Transverse colon (tissue), 4 donors: Measurements from ENCODE around the gene RAB38. TPM values are rescaled to one million over a fixed set of nuclear protein-coding genes. Genes with fewer than 3 reads are reported as not detected.

ENCODE experiments used
- DNase-seq: peaks from one replicate; pipeline ENCODE4 v3.0.0-alpha.2; 2019
- H3K27ac ChIP-seq, 4 donors: fragments of 200-600 bp; sonication (generic); 2 replicates each; pipeline ENCODE4 v1.5.1; 2016 to 2018; ENCODE audit warnings: inconsistent platforms in 4 of 4
- H3K27me3 ChIP-seq: fragments of 200-600 bp; sonication (generic); 2 replicates; pipeline ENCODE4 v1.5.1; 2017; ENCODE audit warnings: inconsistent platforms
- H3K36me3 ChIP-seq, 4 donors: fragments of 200-600 bp; sonication (generic); 2 replicates each; pipeline ENCODE4 v1.5.1; 2017 to 2019; ENCODE audit warnings: inconsistent platforms in 4 of 4
- H3K4me1 ChIP-seq, 4 donors: fragments of 200-600 bp; sonication (generic); 2 replicates each; pipeline ENCODE4 v1.5.1; 2017 to 2020; ENCODE audit warnings: inconsistent platforms in 4 of 4
- H3K4me3 ChIP-seq, 4 donors: fragments of 200-600 bp; sonication (generic); 1 replicate in 1 of 4; 2 replicates in 3 of 4; pipeline versions ENCODE4 v1.5.1 to v1.6.1; 2017 to 2019; ENCODE audit warnings: inconsistent platforms in 4 of 4
- H3K9me3 ChIP-seq, 2 donors: fragments of 200-600 bp; sonication (generic); 2 replicates each; pipeline ENCODE4 v1.5.1; 2017 to 2019; ENCODE audit warnings: inconsistent platforms in 2 of 2
- CTCF ChIP-seq, 5 experiments: fragments of 200-600 bp in 3 of 5; fragments of 450-650 bp in 2 of 5; sonication (generic) in 3 of 5; IDR thresholded peaks; 1 replicate in 2 of 5; 2 replicates in 3 of 5; pipeline ENCODE4 v1.5.1; 2016 to 2017; ENCODE audit warnings: antibody characterized with exemption in 5 of 5, inconsistent platforms in 3 of 5, mild to moderate bottlenecking in 2 of 5, moderate library complexity in 1 of 5
- EP300 ChIP-seq: sonication (generic); formaldehyde crosslinking; IDR thresholded peaks from one replicate; pipeline ENCODE4 v1.6.1; 2017; ENCODE audit warnings: antibody characterized with exemption, low read depth
- POLR2A ChIP-seq: fragments of 450-650 bp; IDR thresholded peaks from one replicate; pipeline ENCODE4 v1.6.1; 2016; ENCODE audit warnings: antibody characterized with exemption, mild to moderate bottlenecking, moderate library complexity
- POLR2AphosphoS5 ChIP-seq, 3 donors: sonication (generic); formaldehyde crosslinking; IDR thresholded peaks; one replicate each; pipeline ENCODE4 v1.6.1; 2016; ENCODE audit warnings: antibody characterized with exemption in 3 of 3
- WGBS, 2 donors: methylation state at CpG; one replicate each; pipeline ENCODE4 v1.1.5; 2018; ENCODE audit warnings: low coverage in 1 of 2; 5-methylcytosine and 5-hydroxymethylcytosine counted together
- in situ Hi-C, 4 donors: fragments of 200-750 bp; cut with MboI; loops; one replicate each; pipeline versions ENCODE4 v1.15.0 to v1.15.1; 2017; ENCODE audit warnings: low sequenced_read_pairs in 3 of 4, low pct_ligation_motif_present in 1 of 4, low pct_unique_long_range_greater_than_20kb in 1 of 4
- intact Hi-C: fragments of 100-400 bp; cut with DNase I; formaldehyde crosslinking; loops from one replicate; pipeline ENCODE4 v1.15.1; 2023; ENCODE audit warnings: low total_unique reads
- small RNA-seq, 4 donors: library from RNA; depleted of rRNA; stranded (forward); fragments of <200 nt; gene quantifications; one replicate each; pipeline ENCODE3, GENCODE V24; 2016
- total RNA-seq, 4 donors: library from RNA; depleted of rRNA; stranded (reverse); fragments of >200 nt; gene quantifications; one replicate each; pipeline ENCODE4 v1.1.0, GENCODE V29; 2016

RAB38 gene
- total RNA-seq, 4 donors from 2014 or later: 0.80 to 3.7 (median 1.6) TPM; not detected in 1

DNA sequence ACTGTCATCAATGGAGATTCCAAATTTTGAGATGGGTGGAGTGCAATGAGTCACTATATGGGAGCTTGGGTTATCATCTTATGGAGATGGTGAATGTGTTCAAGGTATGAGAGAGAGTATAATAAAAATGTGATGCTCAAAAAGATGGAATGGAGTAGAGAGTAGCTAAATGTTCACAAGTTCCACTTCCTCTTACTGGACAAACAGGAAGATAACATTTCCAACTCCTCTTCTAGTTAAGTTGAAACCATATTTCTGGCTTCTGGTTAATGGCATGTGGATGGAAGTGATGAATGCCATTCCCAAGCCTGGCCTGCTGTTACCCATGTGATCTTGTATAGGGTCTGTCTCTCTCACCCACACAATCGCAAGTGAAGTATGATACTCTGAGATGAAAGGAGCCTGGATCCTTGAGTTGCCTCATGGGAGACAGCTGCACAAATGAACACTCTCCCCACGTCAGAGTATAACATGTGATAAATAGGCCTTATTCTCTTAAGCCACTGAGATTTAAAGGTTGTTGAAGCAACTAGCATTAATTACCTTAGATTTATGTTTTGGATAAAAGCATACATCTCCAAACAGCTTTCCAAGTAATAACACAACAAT, 111.0 kb downstream of the RAB38 start:
- intact Hi-C loops (no loop called here), in situ Hi-C loops (no loop called here)
- Histone ChIP-seq H3K27ac (no peak overlapping the region), H3K4me1 (no peaks in the 10 kb centered on the region), H3K9me3 (no peaks in the 10 kb centered on the region), H3K36me3 (no peaks in the 10 kb centered on the region), H3K27me3 (no peaks in the 10 kb centered on the region), H3K4me3 (no peak overlapping the region)
- no peak for DNase-seq
- no peak for TF ChIP-seq EP300
- TF ChIP-seq POLR2AphosphoS5 (IDR thresholded peaks at IDR 0.05): no peak
- TF ChIP-seq POLR2A: no peak
- no peak for TF ChIP-seq CTCF (IDR thresholded peaks at IDR 0.05)
- WGBS, 2 donors: 69 to 80% methylated on average over 1 to 2 of the region's 2 CpGs

Small RNAs within 50 kb of the gene (small RNA-seq; reads per million reads assigned to genes)
- gene MIR3166 (0 reads per million in 4 donors), gene RF00019 (0 reads per million in 4 donors)

Other genes with a start within 250 kb of the RAB38 start
- 100 to 1,000 TPM in 1 of 4 donors, 10 to 100 TPM in 3; 49.0 to 141 (median 75.2) TPM for gene CTSC, start 162.3 kb upstream of the RAB38 start, total RNA-seq